PC-3 (cell line): ENCODE data around the gene ADGRL3.
"Not testable (repeated sequence)": the region's sequence is repeated elsewhere in the genome, so short reads cannot be mapped to it uniquely, and the experiment has no call there.

Source experiments
- CTCF ChIP-seq: fragments of 300-600 bp; sonication (generic); conservative IDR thresholded peaks from 2 replicates; pipeline ENCODE4 v1.5.1; 2017; ENCODE audit warnings: antibody characterized with exemption, low read depth, mild to moderate bottlenecking, low read length
- EZH2 ChIP-seq: fragments of 300-600 bp; sonication (generic); IDR thresholded peaks from one replicate; pipeline ENCODE4 v1.6.1; 2017; ENCODE audit warnings: antibody characterized with exemption, mild to moderate bottlenecking, low read length; ENCODE audit not compliant: unreplicated experiment

- not testable (repeated sequence) for TF ChIP-seq CTCF, EZH2
These were observed 187.2 kb downstream of the ADGRL3 start for GRCh38 chr4:61387372-61387771.
